ENCODE measurements around the gene REXO5. TPM values are rescaled to one million over a fixed set of nuclear protein-coding genes. Genes with fewer than 3 reads are reported as not detected.
"Not testable (repeated sequence)": the region's sequence is repeated elsewhere in the genome, so short reads cannot be mapped to it uniquely, and the experiment has no call there.

The REXO5 gene
- total RNA-seq, 4 donors from 2014 or later: 3.5 to 9.1 (median 3.9) TPM

GRCh38 chr16:20799599-20799998 is 6.7 kb upstream of the REXO5 start:
- Histone ChIP-seq H3K4me3 (no peak overlapping the region), H3K9me3 (no peaks in the 10 kb centered on the region), H3K27me3 (no peaks in the 10 kb centered on the region), H3K27ac (no peak overlapping the region), H3K36me3 (peaks cover 21% of the 10 kb centered on the region), H3K4me1 (no peaks in the 10 kb centered on the region)
- WGBS: 59% methylated on average over 2 of the region's 2 CpGs
- DNase-seq (ENCODE audit: low spot score in 2 of 2): no peak
- TF ChIP-seq EP300 (IDR thresholded peaks at IDR 0.05) (no peak), POLR2AphosphoS5 (IDR thresholded peaks at IDR 0.05) (no peak), POLR2A (IDR thresholded peaks at IDR 0.05) (no peak)
- TF ChIP-seq, protein P1, sequence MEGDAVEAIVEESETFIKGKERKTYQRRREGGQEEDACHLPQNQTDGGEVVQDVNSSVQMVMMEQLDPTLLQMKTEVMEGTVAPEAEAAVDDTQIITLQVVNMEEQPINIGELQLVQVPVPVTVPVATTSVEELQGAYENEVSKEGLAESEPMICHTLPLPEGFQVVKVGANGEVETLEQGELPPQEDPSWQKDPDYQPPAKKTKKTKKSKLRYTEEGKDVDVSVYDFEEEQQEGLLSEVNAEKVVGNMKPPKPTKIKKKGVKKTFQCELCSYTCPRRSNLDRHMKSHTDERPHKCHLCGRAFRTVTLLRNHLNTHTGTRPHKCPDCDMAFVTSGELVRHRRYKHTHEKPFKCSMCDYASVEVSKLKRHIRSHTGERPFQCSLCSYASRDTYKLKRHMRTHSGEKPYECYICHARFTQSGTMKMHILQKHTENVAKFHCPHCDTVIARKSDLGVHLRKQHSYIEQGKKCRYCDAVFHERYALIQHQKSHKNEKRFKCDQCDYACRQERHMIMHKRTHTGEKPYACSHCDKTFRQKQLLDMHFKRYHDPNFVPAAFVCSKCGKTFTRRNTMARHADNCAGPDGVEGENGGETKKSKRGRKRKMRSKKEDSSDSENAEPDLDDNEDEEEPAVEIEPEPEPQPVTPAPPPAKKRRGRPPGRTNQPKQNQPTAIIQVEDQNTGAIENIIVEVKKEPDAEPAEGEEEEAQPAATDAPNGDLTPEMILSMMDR (IDR thresholded peaks at IDR 0.05): peak; percentile 18 to 45

DNA sequence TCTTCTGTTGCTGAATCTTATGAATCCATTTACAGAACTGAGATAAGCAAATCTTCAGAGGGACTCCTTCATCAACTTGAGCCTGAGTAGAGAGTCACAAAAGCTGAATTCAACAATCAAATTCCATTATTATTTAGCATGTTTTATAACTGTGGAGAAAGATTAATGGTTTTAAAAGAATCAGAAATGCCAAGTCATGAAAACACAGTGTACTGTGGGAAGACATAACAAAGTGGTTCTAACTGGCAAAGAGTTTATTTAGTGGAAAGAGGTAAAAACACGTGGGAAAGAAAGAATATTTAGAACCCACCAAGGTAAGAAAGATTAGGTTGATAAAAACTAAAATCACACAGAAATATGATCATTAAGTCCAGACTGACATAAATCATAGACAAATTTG is 5.0 kb upstream of the REXO5 start:
- no peak for DNase-seq (ENCODE audit: low spot score in 2 of 2)
- Histone ChIP-seq H3K27me3 (no peaks in the 10 kb centered on the region), H3K4me3 (no peak overlapping the region), H3K9me3 (no peaks in the 10 kb centered on the region), H3K36me3 (peaks cover 21% of the 10 kb centered on the region), H3K27ac (no peak overlapping the region), H3K4me1 (peaks cover 9% of the 10 kb centered on the region)
- TF ChIP-seq POLR2AphosphoS5 (IDR thresholded peaks at IDR 0.05) (no peak), EP300 (IDR thresholded peaks at IDR 0.05) (no peak), POLR2A (IDR thresholded peaks at IDR 0.05) (no peak)
- TF ChIP-seq, protein P1 (IDR thresholded peaks at IDR 0.05): no peak
- 64% methylated on average over 1 of the region's 1 CpG for WGBS

- TF ChIP-seq POLR2A (IDR thresholded peaks at IDR 0.05) (no peak), POLR2AphosphoS5 (IDR thresholded peaks at IDR 0.05) (no peak), EP300 (IDR thresholded peaks at IDR 0.05) (no peak)
- TF ChIP-seq, protein P1 (IDR thresholded peaks at IDR 0.05): no peak
- Histone ChIP-seq H3K4me3 (no peak overlapping the region), H3K9me3 (no peaks in the 10 kb centered on the region), H3K4me1 (peaks cover 16% of the 10 kb centered on the region), H3K27ac (no peak overlapping the region), H3K36me3 (peaks cover 14% of the 10 kb centered on the region), H3K27me3 (no peaks in the 10 kb centered on the region)
- WGBS: 78% methylated on average over 2 of the region's 2 CpGs
- no peak for DNase-seq (ENCODE audit: low spot score in 2 of 2)
Observed at GRCh38 chr16:20803192-20803560, 3.2 kb upstream of the REXO5 start.

GRCh38 chr16:20803561-20804214 is 2.6 kb upstream of the REXO5 start:
- no peaks in the 10 kb centered on the region for H3K9me3 ChIP-seq
- H3K4me1 ChIP-seq: peaks cover 16% of the 10 kb centered on the region
- DNase-seq (ENCODE audit: low spot score in 2 of 2): no peak
- H3K36me3 ChIP-seq: peaks cover 11% of the 10 kb centered on the region
- TF ChIP-seq POLR2AphosphoS5 (IDR thresholded peaks at IDR 0.05) (no peak), POLR2A (IDR thresholded peaks at IDR 0.05) (no peak), EP300 (IDR thresholded peaks at IDR 0.05) (no peak)
- TF ChIP-seq, protein P1 (IDR thresholded peaks at IDR 0.05): no peak
- no peaks in the 10 kb centered on the region for H3K27me3 ChIP-seq
- H3K4me3 ChIP-seq: no peak overlapping the region
- no peak overlapping the region for H3K27ac ChIP-seq
- WGBS: 86% methylated on average over 7 of the region's 7 CpGs

GRCh38 chr16:20805684-20806167 is 601 bp upstream of the REXO5 start:
- H3K9me3 ChIP-seq; DNase-seq (ENCODE audit: low spot score in 2 of 2); H3K27me3 ChIP-seq; H3K36me3 ChIP-seq: not testable (repeated sequence)
- 12% methylated on average over 12 of the region's 12 CpGs for WGBS
- Histone ChIP-seq H3K4me3 (peak overlapping the region; percentile 60), H3K4me1 (peaks cover 16% of the 10 kb centered on the region), H3K27ac (peak overlapping the region; percentile 80)
